Right lobe of liver (tissue), 6 donors: Measurements from ENCODE around the gene ULBP3. TPM values are rescaled to one million over a fixed set of nuclear protein-coding genes. Genes with fewer than 3 reads are reported as not detected.

ENCODE experiments used
- ATAC-seq, 4 donors: fragments of 200-7000 bp; cut with Tn5 transposase; one replicate each; pipeline ENCODE4 v1.9.1; 2020; ENCODE audit warnings: mild to moderate bottlenecking in 4 of 4, moderate library complexity in 4 of 4
- DNase-seq, 3 donors: peaks; one replicate each; pipeline ENCODE4 v3.0.0-alpha.2; 2020
- H3K27ac ChIP-seq, 3 donors: fragments of 200-600 bp; one replicate each; pipeline ENCODE4 v1.8.0; 2022
- H3K27me3 ChIP-seq, 2 donors: fragments of 200-600 bp; one replicate each; pipeline ENCODE4 v1.8.0; 2022
- H3K36me3 ChIP-seq, 4 donors: fragments of 200-600 bp; sonication (generic) in 1 of 4; one replicate each; pipeline versions ENCODE4 v1.5.1 to v1.8.0; 2017 to 2022; ENCODE audit warnings: control low read depth in 1 of 4
- H3K4me1 ChIP-seq, 4 donors: fragments of 200-600 bp; sonication (generic) in 1 of 4; one replicate each; pipeline versions ENCODE4 v1.5.1 to v1.8.0; 2017 to 2022; ENCODE audit warnings: control low read depth in 1 of 4
- H3K4me3 ChIP-seq, 3 donors: fragments of 200-600 bp; one replicate each; pipeline ENCODE4 v1.8.0; 2022
- H3K9me3 ChIP-seq, 4 donors: fragments of 200-600 bp; sonication (generic) in 1 of 4; one replicate each; pipeline versions ENCODE4 v1.5.1 to v1.8.0; 2017 to 2022; ENCODE audit warnings: control low read depth in 1 of 4
- CTCF ChIP-seq, 4 donors: fragments of 200-600 bp in 3 of 4; fragments of 450-650 bp in 1 of 4; IDR thresholded peaks; one replicate each; pipeline versions ENCODE4 v1.5.1 to v1.8.0; 2016 to 2022; ENCODE audit warnings: antibody characterized with exemption in 4 of 4, mild to moderate bottlenecking in 2 of 4
- POLR2A ChIP-seq: fragments of 450-650 bp; IDR thresholded peaks from one replicate; pipeline ENCODE4 v1.6.1; 2017; ENCODE audit warnings: antibody characterized with exemption, mild to moderate bottlenecking
- WGBS: methylation state at CpG from one replicate; pipeline ENCODE4 v1.1.6; 2018; ENCODE audit warnings: low coverage, low lambda C conversion rate; ENCODE audit not compliant: insufficient coverage; ENCODE audit errors: missing lambda C conversion rate; 5-methylcytosine and 5-hydroxymethylcytosine counted together
- intact Hi-C, 2 donors: fragments of 100-400 bp; cut with DNase I; formaldehyde crosslinking; loops; one replicate each; pipeline versions ENCODE4 v1.11.2 to v1.14.1; 2022
- total RNA-seq, 6 experiments: library from RNA; depleted of rRNA in 2 of 6; stranded (reverse); fragments of >200 nt in 2 of 6; fragmentation: NEBNext Ultra II Directional in 3 of 6; extraction: Animal tissue kit (Norgen Biotek cat#: 25700) in 3 of 6; gene quantifications; one replicate each; pipeline versions ENCODE4 v1.1.0 to v1.2.4, GENCODE V29; 2016 to 2023
- donor health status: DM: no; HTN: yes; CAD: no.
- donor health status: DM: no; HTN: no; CAD: no.
- donor health status: DM: no; HTN: no; CAD: no.
- donor health status: DM: no; HTN: yes; CAD: no.
- donor health status: DM: no; HTN: yes; CAD: no.

The ULBP3 gene
- total RNA-seq, 6 experiments from 2014 or later, result 0.34 to 1.7 (median 0.89) TPM

GRCh38 chr6:150048099-150048498 is 20.8 kb downstream of the ULBP3 start:
- ATAC-seq (no peak), DNase-seq (no peak)
- WGBS, result 52% methylated on average over 4 of the region's 4 CpGs
- H3K27me3 ChIP-seq, result no peaks in the 10 kb centered on the region
- intact Hi-C loops, result no loop called here
- H3K36me3 ChIP-seq, result no peaks in the 10 kb centered on the region
- H3K9me3 ChIP-seq, result no peaks in the 10 kb centered on the region
- H3K4me1 ChIP-seq, result no peaks in the 10 kb centered on the region
- no peak for TF ChIP-seq POLR2A
- no peak overlapping the region for H3K4me3 ChIP-seq
- H3K27ac ChIP-seq, result no peak overlapping the region

GRCh38 chr6:150046943-150047342 is 22.0 kb downstream of the ULBP3 start:
- WGBS, result no CpG with 5 or more reads among the region's 1 CpG
- H3K27ac ChIP-seq, result no peak overlapping the region
- no peaks in the 10 kb centered on the region for H3K4me1 ChIP-seq
- H3K36me3 ChIP-seq, result no peaks in the 10 kb centered on the region
- H3K9me3 ChIP-seq, result no peaks in the 10 kb centered on the region
- DNase-seq (no peak), ATAC-seq (no peak)
- intact Hi-C loops, result no loop called here
- no peak overlapping the region for H3K4me3 ChIP-seq
- H3K27me3 ChIP-seq, result no peaks in the 10 kb centered on the region
- TF ChIP-seq CTCF (IDR thresholded peaks at IDR 0.05) (no peak), POLR2A (no peak)

- Histone ChIP-seq H3K27ac (no peak overlapping the region), H3K9me3 (no peaks in the 10 kb centered on the region), H3K27me3 (no peaks in the 10 kb centered on the region), H3K36me3 (no peaks in the 10 kb centered on the region), H3K4me3 (no peak overlapping the region), H3K4me1 (no peaks in the 10 kb centered on the region)
- ATAC-seq, result no peak
- intact Hi-C loops, result no loop called here
- WGBS, result 80% methylated on average over 7 of the region's 10 CpGs
- DNase-seq, result no peak
- TF ChIP-seq CTCF (IDR thresholded peaks at IDR 0.05) (no peak), POLR2A (no peak)
Observed at GRCh38 chr6:150044621-150045145, 24.2 kb downstream of the ULBP3 start.

DNA sequence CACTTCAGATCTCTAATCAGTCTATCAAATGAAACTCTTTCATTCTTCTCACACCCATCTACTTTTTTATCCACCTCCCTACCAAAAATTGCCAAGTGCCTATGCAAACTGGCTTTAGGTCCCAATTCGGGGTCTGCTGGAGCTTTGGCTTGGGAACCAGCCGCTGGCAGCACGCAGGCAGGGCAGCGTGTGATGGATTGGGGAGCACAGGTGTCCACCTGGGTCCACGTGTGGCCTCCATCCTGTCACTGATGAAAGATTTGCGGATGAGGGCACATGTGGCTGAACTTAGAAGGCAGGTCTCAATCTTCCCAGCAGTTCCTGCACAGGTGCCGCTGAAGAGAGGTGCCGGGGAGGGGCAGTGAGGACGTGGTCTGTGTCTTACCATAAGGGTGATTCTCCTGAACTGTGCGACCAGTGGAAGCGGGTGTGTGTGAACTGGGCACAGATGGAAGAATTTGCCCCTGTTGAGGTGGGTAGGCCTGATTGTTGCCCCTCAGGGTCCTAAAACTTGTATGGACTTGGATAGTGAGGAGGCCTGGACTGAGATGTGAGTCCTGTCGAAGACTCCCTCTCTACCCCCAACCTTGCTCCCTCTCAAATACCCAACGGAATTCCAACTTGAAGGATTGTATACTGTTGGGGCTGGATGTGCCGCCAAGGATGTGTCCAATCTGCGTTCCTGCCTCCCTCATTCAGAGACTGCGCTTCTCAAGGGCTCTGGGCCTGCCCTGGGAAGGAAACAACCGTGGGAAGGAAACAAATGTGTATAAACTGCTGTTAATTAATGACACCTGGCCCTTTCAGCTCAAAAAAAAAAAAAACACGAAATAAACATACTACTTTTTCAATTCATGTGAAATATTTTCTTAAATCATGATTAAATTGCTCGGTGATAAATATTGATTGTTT is 25.2 kb downstream of the ULBP3 start:
- TF ChIP-seq POLR2A (no peak), CTCF (IDR thresholded peaks at IDR 0.05) (no peak)
- H3K27me3 ChIP-seq, result no peaks in the 10 kb centered on the region
- H3K4me3 ChIP-seq, result no peak overlapping the region
- no peaks in the 10 kb centered on the region for H3K4me1 ChIP-seq
- ATAC-seq, result no peak
- intact Hi-C loops, result no loop called here
- H3K9me3 ChIP-seq, result no peaks in the 10 kb centered on the region
- WGBS, result 74% methylated on average over 8 of the region's 19 CpGs
- H3K36me3 ChIP-seq, result no peaks in the 10 kb centered on the region
- DNase-seq, result no peak
- no peak overlapping the region for H3K27ac ChIP-seq

GRCh38 chr6:150043096-150043495 is 25.8 kb downstream of the ULBP3 start:
- H3K4me1 ChIP-seq, result peaks cover 0 to 2% (median 0%) of the 10 kb centered on the region in 4 donors
- no peaks in the 10 kb centered on the region for H3K27me3 ChIP-seq
- TF ChIP-seq CTCF (IDR thresholded peaks at IDR 0.05), result no peak
- TF ChIP-seq POLR2A, result no peak
- H3K9me3 ChIP-seq, result no peaks in the 10 kb centered on the region
- ATAC-seq, result no peak
- intact Hi-C loops, result no loop called here
- H3K27ac ChIP-seq, result no peak overlapping the region
- 62% methylated on average over 6 of the region's 13 CpGs for WGBS
- H3K4me3 ChIP-seq, result no peak overlapping the region
- no peaks in the 10 kb centered on the region for H3K36me3 ChIP-seq
- no peak for DNase-seq
